K562 (cell line): Measurements from ENCODE around the gene HYAL1. TPM values are rescaled to one million over a fixed set of nuclear protein-coding genes. Genes with fewer than 3 reads are reported as not detected.
A peak's percentile ranks its signal among the peaks of the same experiment; 100 is the strongest.

Experiments used
- ATAC-seq: fragments of 200-7000 bp; cut with Tn5 transposase; 3 replicates; pipeline ENCODE4 v1.9.1; 2020; ENCODE audit warnings: moderate library complexity
- BruUV-seq: library from RNA; stranded (reverse); fragments of 400-500 nt; replicated peaks from 2 replicates; lab custom pipeline; 2021; lab: Mats Ljungman, UMichigan
- CTCF ChIA-PET: fragments of 300-600 bp; formaldehyde crosslinking; extraction: SDS; loops from one replicate; lab custom pipeline; 2021; ENCODE audit warnings: low intra/inter-chr PET ratio; lab: Yijun Ruan, JAX
- POLR2A ChIA-PET: fragments of 300-600, 350-650 bp; sonication (Branson Sonifier 250); formaldehyde crosslinking; extraction: SDS; loops from one replicate; lab custom pipeline; 2021; ENCODE audit warnings: antibody characterized with exemption, inconsistent platforms; lab: Yijun Ruan, JAX
- DNase-seq, 4 experiments: peaks; one replicate each; pipeline versions ENCODE4 v3.0.0 to v3.0.0-alpha.2; 2011 to 2018; ENCODE audit warnings: low spot score in 3 of 4, mixed read lengths in 3 of 4; ENCODE audit errors: extremely low read depth in 1 of 4
- FAIRE-seq: peaks from 2 replicates; lab custom pipeline; 2011; peaks lifted over from hg19 to GRCh38; lab: Jason Lieb, UNC
- H2AFZ ChIP-seq: 2 replicates; pipeline ENCODE4 v1.6.0; 2011; ENCODE audit warnings: low read depth, low read length, control low read depth, inconsistent platforms
- H3K27ac ChIP-seq: fragments of 200-600 bp; 3 replicates; pipeline ENCODE4 v1.8.0; 2011; ENCODE audit warnings: low read depth, mild to moderate bottlenecking, control low read depth, inconsistent platforms, low read length, moderate library complexity, mixed read lengths; ENCODE audit errors: extremely low read depth
- H3K27me3 ChIP-seq, 2 experiments: fragments of 300-600 bp in 1 of 2; 2 replicates in 1 of 2; 3 replicates in 1 of 2; pipeline versions ENCODE4 v1.6.0 to v1.8.0; 2011; ENCODE audit warnings: inconsistent platforms in 2 of 2, low read length in 2 of 2, mild to moderate bottlenecking in 1 of 2, mixed read lengths in 1 of 2, moderate library complexity in 1 of 2; ENCODE audit not compliant: control insufficient read depth in 2 of 2, insufficient read depth in 2 of 2
- H3K36me3 ChIP-seq: fragments of 300-600 bp; 3 replicates; pipeline ENCODE4 v1.8.0; 2011; ENCODE audit warnings: mild to moderate bottlenecking, low read length, inconsistent platforms; ENCODE audit not compliant: control insufficient read depth, insufficient read depth
- H3K4me1 ChIP-seq, 2 experiments: fragments of 200-600 bp in 1 of 2; replicated peaks in 1 of 2; 2 replicates in 1 of 2; 3 replicates in 1 of 2; pipeline versions ENCODE4 v1.5.1 to v1.8.0; 2011; ENCODE audit warnings: inconsistent platforms in 2 of 2, low read length in 2 of 2, mild to moderate bottlenecking in 1 of 2, mixed read lengths in 1 of 2, moderate library complexity in 1 of 2; ENCODE audit not compliant: control insufficient read depth in 2 of 2, insufficient read depth in 2 of 2
- H3K4me2 ChIP-seq: 2 replicates; pipeline ENCODE4 v1.6.1; 2011; ENCODE audit warnings: low read length, control low read depth, inconsistent platforms, mixed read lengths; ENCODE audit not compliant: insufficient read depth
- H3K4me3 ChIP-seq: fragments of 200-600 bp; sonication (generic), shearing (Covaris generic); 2 replicates; pipeline ENCODE4 v1.5.1; 2016; ENCODE audit warnings: control low read depth, inconsistent platforms
- H3K79me2 ChIP-seq: fragments of 200-600 bp; 3 replicates; pipeline ENCODE4 v1.8.0; 2011; ENCODE audit warnings: low read length, inconsistent platforms; ENCODE audit not compliant: control insufficient read depth, insufficient read depth
- H3K9ac ChIP-seq, 2 experiments: 2 replicates each; pipeline versions ENCODE4 v1.6.0 to v1.6.1; 2011; ENCODE audit warnings: low read depth in 2 of 2, low read length in 2 of 2, control low read depth in 1 of 2, inconsistent platforms in 1 of 2, mild to moderate bottlenecking in 1 of 2, mixed read lengths in 1 of 2; ENCODE audit not compliant: insufficient read depth in 1 of 2
- H3K9me1 ChIP-seq: one replicate; pipeline ENCODE4 v1.6.0; 2011; ENCODE audit warnings: inconsistent platforms, mild to moderate bottlenecking, low read length, moderate library complexity; ENCODE audit not compliant: control insufficient read depth, insufficient read depth
- H3K9me3 ChIP-seq: replicated peaks from 2 replicates; pipeline ENCODE4 v1.5.1; 2011; ENCODE audit warnings: low read depth, low read length, inconsistent platforms; ENCODE audit not compliant: control insufficient read depth, insufficient read depth
- H4K20me1 ChIP-seq: replicated peaks from 2 replicates; pipeline ENCODE4 v1.6.1; 2011; ENCODE audit warnings: low read length, inconsistent platforms, mixed read lengths; ENCODE audit not compliant: control insufficient read depth, insufficient read depth
- BCLAF1 ChIP-seq, 2 experiments: fragments of 450-650 bp in 1 of 2; IDR thresholded peaks; 2 replicates each; pipeline ENCODE4 v1.6.1; 2011 to 2017; ENCODE audit warnings: low read depth in 2 of 2, antibody characterized with exemption in 1 of 2, borderline replicate concordance in 1 of 2, low read length in 1 of 2, mild to moderate bottlenecking in 1 of 2, mixed read lengths in 1 of 2; ENCODE audit not compliant: control insufficient read depth in 1 of 2
- CCAR2 ChIP-seq: fragments of 200-400 bp; formaldehyde crosslinking; IDR thresholded peaks from 2 replicates; pipeline ENCODE4 v1.6.1; 2017; ENCODE audit warnings: mild to moderate bottlenecking, low read depth, low read length
- FOS ChIP-seq: IDR thresholded peaks from 3 replicates; pipeline ENCODE4 v1.6.1; 2011; ENCODE audit not compliant: insufficient read length; ENCODE audit errors: extremely low read depth
- LCOR ChIP-seq: sonication (generic); formaldehyde crosslinking; IDR thresholded peaks from 2 replicates; pipeline ENCODE4 v1.8.0; 2022; ENCODE audit warnings: mild to moderate bottlenecking, missing genetic modification reagents
- NFIC ChIP-seq: fragments of 450-650 bp; IDR thresholded peaks from 2 replicates; pipeline ENCODE4 v1.6.1; 2017; ENCODE audit warnings: mild to moderate bottlenecking, inconsistent platforms
- NKRF ChIP-seq: fragments of 450-650 bp; IDR thresholded peaks from 2 replicates; pipeline ENCODE4 v1.6.1; 2016; ENCODE audit warnings: borderline replicate concordance
- THRA ChIP-seq: fragments of 450-650 bp; IDR thresholded peaks from 2 replicates; pipeline ENCODE4 v1.6.1; 2017; ENCODE audit warnings: mild to moderate bottlenecking, moderate library complexity
- ZNF224 ChIP-seq: sonication (generic); formaldehyde crosslinking; IDR thresholded peaks from 2 replicates; pipeline ENCODE4 v1.8.0; 2022; ENCODE audit warnings: mild to moderate bottlenecking, missing genetic modification reagents
- ZNF449 ChIP-seq: fragments of 250-450 bp; sonication (Bioruptor Pico); IDR thresholded peaks from 2 replicates; pipeline ENCODE4 v1.8.0; 2022; ENCODE audit warnings: moderate library complexity, mild to moderate bottlenecking, inconsistent platforms
- ZNF589 ChIP-seq: fragments of 200-800 bp; sonication (Bioruptor generic); IDR thresholded peaks from 2 replicates; pipeline ENCODE4 v1.6.1; 2016; ENCODE audit warnings: low read depth, missing genetic modification characterization, missing compliant biosample characterization
- ZNF740 ChIP-seq, 3 experiments: fragments of 200-800 bp in 1 of 3; sonication (Bioruptor generic) in 1 of 3; sonication (generic) in 1 of 3; formaldehyde crosslinking in 1 of 3; IDR thresholded peaks; 2 replicates each; pipeline versions ENCODE4 v1.6.1 to v1.8.0; 2016 to 2022; ENCODE audit warnings: mild to moderate bottlenecking in 2 of 3, missing compliant biosample characterization in 2 of 3, missing genetic modification characterization in 2 of 3, missing genetic modification reagents in 1 of 3
- WGBS: fragments of 100-300 bp; shearing (Covaris generic); methylation state at CpG from one replicate; pipeline ENCODE4 v1.1.6; 2016; ENCODE audit warnings: low coverage, mixed read lengths; ENCODE audit not compliant: insufficient coverage; ENCODE audit errors: missing lambda C conversion rate; 5-methylcytosine and 5-hydroxymethylcytosine counted together
- in situ Hi-C: fragments of 300-500 bp; cut with MboI; formaldehyde crosslinking; loops from 4 replicates; pipeline ENCODE4 v1.15.0; 2018; ENCODE audit warnings: inconsistent platforms, mixed read lengths
- intact Hi-C: fragments of 100-400 bp; cut with micrococcal nuclease; formaldehyde crosslinking; loops from 2 replicates; pipeline ENCODE4 v1.14.2; 2022
- polyA plus RNA-seq, 8 experiments: library from polyadenylated mRNA; depleted of rRNA in 4 of 8; stranded (reverse) in 5 of 8; unstranded in 3 of 8; fragments of >200 nt; fragmentation: Nextera tagmentation in 2 of 8; fragmentation: Illumina TruSeq in 1 of 8; extraction: Ambion mirVana in 2 of 8; extraction: Trizol in 1 of 8; gene quantifications; 2 replicates each; pipeline versions ENCODE4 v1.2.1 to v1.2.3, GENCODE V29; 2011 to 2014; ENCODE audit warnings: inconsistent platforms in 1 of 8, missing spikeins in 1 of 8
- total RNA-seq, 7 experiments: library from RNA; depleted of rRNA in 6 of 7; stranded (reverse); fragments of >200 nt in 6 of 7; fragmentation: Illumina TruSeq in 2 of 7; extraction: Trizol in 2 of 7; gene quantifications; 2 replicates each; pipeline versions ENCODE4 v1.2.1 to v1.2.3, GENCODE V29; 2011 to 2021; ENCODE audit warnings: low replicate concordance in 1 of 7

Gene HYAL1
- total and polyA plus RNA-seq, 9 of the 15 experiments (the other 6 are each of a cell fraction or from before 2014, with no cell fraction given), result 1.4 to 8.5 (median 4.7) TPM

- no peak overlapping the region for H3K4me2 ChIP-seq
- H3K4me3 ChIP-seq, result no peak overlapping the region
- no TSS peak for BruUV-seq
- peak overlapping the region in 1 of 2 experiments; percentile 76; a peak in 3 of 4 replicates for H3K9ac ChIP-seq
- peaks cover 20 to 32% of the 10 kb centered on the region in 2 experiments; a peak in 4 of 5 replicates for H3K4me1 ChIP-seq
- peaks cover 64% of the 10 kb centered on the region for H3K79me2 ChIP-seq
- ATAC-seq (no peak), FAIRE-seq (no peak), DNase-seq (no peak)
- WGBS, result 53% methylated on average over 8 of the region's 12 CpGs
- in situ Hi-C loops, result no loop called here
- CTCF ChIA-PET, result no interaction called here
- H2AFZ ChIP-seq, result no peak overlapping the region
- H4K20me1 ChIP-seq, result peaks cover 18% of the 10 kb centered on the region
- POLR2A ChIA-PET, result interaction anchor here (0.6 to 1.0 kb wide), 3 partner anchors 16 to 98 kb away, joined by 3 to 4 read pairs (median 3); no protein-coding TSS in a partner anchor
- intact Hi-C loops, result no loop called here
- no peaks in the 10 kb centered on the region for H3K27me3 ChIP-seq
- peak overlapping the region; percentile 49; the same call in 2 of the 3 replicates for H3K27ac ChIP-seq
- H3K36me3 ChIP-seq, result peaks cover 70% of the 10 kb centered on the region; the same call in 2 of the 3 replicates
- no peaks in the 10 kb centered on the region for H3K9me3 ChIP-seq
- peaks cover 4% of the 10 kb centered on the region for H3K9me1 ChIP-seq
- TF ChIP-seq ZNF224 (CRISPR knock-in tag) (no peak), BCLAF1 (IDR thresholded peaks at IDR 0.05; ENCODE audit: borderline replicate concordance in 1 of 2, control insufficient read depth in 1 of 2, low read depth in 2 of 2, low read length in 1 of 2) (no peak), ZNF589 (no peak), THRA (no peak), ZNF449 (no peak), LCOR (CRISPR knock-in tag) (no peak), FOS (no peak), CCAR2 (no peak), NFIC (no peak), NKRF (no peak), ZNF740 (CRISPR knock-in tag; IDR thresholded peaks at IDR 0.05) (no peak), ZNF740 (tag; IDR thresholded peaks at IDR 0.05) (no peak)
Observed at GRCh38 chr3:50333744-50334328, 30.5 kb upstream of the HYAL1 start.
